Measurements from ENCODE around the gene RPE. TPM values are rescaled to one million over a fixed set of nuclear protein-coding genes. Genes with fewer than 3 reads are reported as not detected.

RPE gene
- polyA plus RNA-seq, 4 donors = 16.2 to 39.3 (median 27.9) TPM

GRCh38 chr2:209970271-209970670, 32.2 kb upstream of the RPE start:
- H3K36me3 ChIP-seq (ENCODE audit: control insufficient read depth in 3 of 3, insufficient read depth in 2 of 3, low read depth in 1 of 3, low read length in 3 of 3) = no peaks in the 10 kb centered on the region
- H3K9me3 ChIP-seq (ENCODE audit: control insufficient read depth in 2 of 2, insufficient read depth in 1 of 2, low read depth in 1 of 2, low read length in 1 of 2) = no peaks in the 10 kb centered on the region
- no peak overlapping the region for H3K27ac ChIP-seq (ENCODE audit: low read depth in 1 of 3, low read length in 2 of 3)
- H3K4me3 ChIP-seq (ENCODE audit: low read depth in 1 of 3, low read length in 3 of 3) = no peak overlapping the region
- FAIRE-seq = no peak
- DNase-seq = no peak
- peaks cover 0 to 6% (median 2%) of the 10 kb centered on the region in 3 donors for H3K27me3 ChIP-seq (ENCODE audit: control insufficient read depth in 3 of 3, insufficient read depth in 3 of 3, low read length in 3 of 3)
- 31 to 51% (median 38%) methylated on average over 2 of the region's 2 CpGs for WGBS, 3 donors
- H3K4me1 ChIP-seq (ENCODE audit: control insufficient read depth in 3 of 3, insufficient read depth in 2 of 3, low read depth in 1 of 3, low read length in 2 of 3) = no peaks in the 10 kb centered on the region

- FAIRE-seq (no peak), DNase-seq (peak in 1 of 2 donors; percentile 4)
- Histone ChIP-seq H3K4me1 (ENCODE audit: control insufficient read depth in 3 of 3, insufficient read depth in 2 of 3, low read depth in 1 of 3, low read length in 2 of 3) (no peaks in the 10 kb centered on the region), H3K36me3 (ENCODE audit: control insufficient read depth in 3 of 3, insufficient read depth in 2 of 3, low read depth in 1 of 3, low read length in 3 of 3) (no peaks in the 10 kb centered on the region), H3K27ac (ENCODE audit: low read depth in 1 of 3, low read length in 2 of 3) (no peak overlapping the region), H3K27me3 (ENCODE audit: control insufficient read depth in 3 of 3, insufficient read depth in 3 of 3, low read length in 3 of 3) (peaks cover 0 to 6% (median 2%) of the 10 kb centered on the region in 3 donors), H3K9me3 (ENCODE audit: control insufficient read depth in 2 of 2, insufficient read depth in 1 of 2, low read depth in 1 of 2, low read length in 1 of 2) (no peaks in the 10 kb centered on the region), H3K4me3 (ENCODE audit: low read depth in 1 of 3, low read length in 3 of 3) (no peak overlapping the region)
- WGBS, 3 donors = 20 to 50% (median 28%) methylated on average over 4 of the region's 4 CpGs
Observed at GRCh38 chr2:209970711-209971110, 31.7 kb upstream of the RPE start.

DNA sequence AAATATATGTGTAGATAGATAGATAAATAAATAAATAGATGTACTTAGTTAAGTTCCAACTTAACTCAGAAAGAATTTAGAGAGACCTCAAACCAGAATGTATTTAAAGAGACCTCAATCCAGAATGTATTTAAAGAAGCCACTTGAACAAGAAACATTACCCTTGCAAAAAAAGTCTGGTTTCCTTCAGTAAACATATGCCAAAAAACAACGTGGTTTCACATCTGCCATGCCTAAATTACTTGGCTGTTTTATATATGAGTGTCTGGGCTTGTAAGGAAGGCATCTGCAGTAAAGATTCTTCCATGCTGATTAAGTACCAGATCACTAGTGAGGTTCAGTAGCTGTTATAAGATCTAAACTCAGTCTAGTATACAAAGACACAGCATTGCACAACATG, 29.1 kb upstream of the RPE start:
- H3K27me3 ChIP-seq (ENCODE audit: control insufficient read depth in 3 of 3, insufficient read depth in 3 of 3, low read length in 3 of 3) = peaks cover 0 to 8% (median 2%) of the 10 kb centered on the region in 3 donors
- WGBS, 3 donors = 13 to 21% (median 13%) methylated on average over 1 of the region's 1 CpG
- FAIRE-seq = no peak
- H3K4me3 ChIP-seq (ENCODE audit: low read depth in 1 of 3, low read length in 3 of 3) = no peak overlapping the region
- no peak overlapping the region for H3K27ac ChIP-seq (ENCODE audit: low read depth in 1 of 3, low read length in 2 of 3)
- H3K4me1 ChIP-seq (ENCODE audit: control insufficient read depth in 3 of 3, insufficient read depth in 2 of 3, low read depth in 1 of 3, low read length in 2 of 3) = no peaks in the 10 kb centered on the region
- no peaks in the 10 kb centered on the region for H3K9me3 ChIP-seq (ENCODE audit: control insufficient read depth in 2 of 2, insufficient read depth in 1 of 2, low read depth in 1 of 2, low read length in 1 of 2)
- H3K36me3 ChIP-seq (ENCODE audit: control insufficient read depth in 3 of 3, insufficient read depth in 2 of 3, low read depth in 1 of 3, low read length in 3 of 3) = no peaks in the 10 kb centered on the region
- no peak for DNase-seq

DNA sequence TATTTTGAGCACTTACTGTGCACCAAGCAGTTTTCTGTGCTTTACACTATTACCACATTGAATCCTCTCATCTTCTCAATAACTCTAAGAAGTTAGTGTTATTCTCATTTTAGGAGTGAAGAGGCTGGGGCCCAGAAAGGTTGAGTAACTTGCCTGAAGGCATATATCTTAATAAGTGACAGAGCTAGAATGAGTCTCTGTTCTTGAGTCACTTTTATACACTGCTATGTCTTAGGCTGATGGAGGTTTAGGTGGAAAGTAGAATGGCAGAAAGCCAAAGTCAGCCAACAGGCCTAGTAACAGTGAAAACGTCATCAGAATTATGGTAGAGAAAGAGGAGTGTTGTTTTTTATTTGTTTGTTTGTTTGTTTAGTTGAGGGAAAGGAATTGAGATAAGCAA, 27.9 kb upstream of the RPE start:
- no peak overlapping the region for H3K4me3 ChIP-seq (ENCODE audit: low read depth in 1 of 3, low read length in 3 of 3)
- H3K4me1 ChIP-seq (ENCODE audit: control insufficient read depth in 3 of 3, insufficient read depth in 2 of 3, low read depth in 1 of 3, low read length in 2 of 3) = no peaks in the 10 kb centered on the region
- no peak for FAIRE-seq
- WGBS, 3 donors = 13 to 55% (median 38%) methylated on average over 1 of the region's 1 CpG
- no peaks in the 10 kb centered on the region for H3K36me3 ChIP-seq (ENCODE audit: control insufficient read depth in 3 of 3, insufficient read depth in 2 of 3, low read depth in 1 of 3, low read length in 3 of 3)
- H3K9me3 ChIP-seq (ENCODE audit: control insufficient read depth in 2 of 2, insufficient read depth in 1 of 2, low read depth in 1 of 2, low read length in 1 of 2) = no peaks in the 10 kb centered on the region
- peaks cover 0 to 8% (median 0%) of the 10 kb centered on the region in 3 donors for H3K27me3 ChIP-seq (ENCODE audit: control insufficient read depth in 3 of 3, insufficient read depth in 3 of 3, low read length in 3 of 3)
- DNase-seq = no peak
- H3K27ac ChIP-seq (ENCODE audit: low read depth in 1 of 3, low read length in 2 of 3) = no peak overlapping the region

GRCh38 chr2:209976698-209977385, 25.6 kb upstream of the RPE start:
- DNase-seq = no peak
- WGBS, 3 donors = 61 to 87% (median 76%) methylated on average over 9 of the region's 9 CpGs
- H3K4me1 ChIP-seq (ENCODE audit: control insufficient read depth in 3 of 3, insufficient read depth in 2 of 3, low read depth in 1 of 3, low read length in 2 of 3) = no peaks in the 10 kb centered on the region
- no peak overlapping the region for H3K27ac ChIP-seq (ENCODE audit: low read depth in 1 of 3, low read length in 2 of 3)
- peaks cover 0 to 2% (median 0%) of the 10 kb centered on the region in 3 donors for H3K27me3 ChIP-seq (ENCODE audit: control insufficient read depth in 3 of 3, insufficient read depth in 3 of 3, low read length in 3 of 3)
- no peak for FAIRE-seq
- no peaks in the 10 kb centered on the region for H3K36me3 ChIP-seq (ENCODE audit: control insufficient read depth in 3 of 3, insufficient read depth in 2 of 3, low read depth in 1 of 3, low read length in 3 of 3)
- no peak overlapping the region for H3K4me3 ChIP-seq (ENCODE audit: low read depth in 1 of 3, low read length in 3 of 3)
- H3K9me3 ChIP-seq (ENCODE audit: control insufficient read depth in 2 of 2, insufficient read depth in 1 of 2, low read depth in 1 of 2, low read length in 1 of 2) = no peaks in the 10 kb centered on the region

GRCh38 chr2:209977386-209978239, 24.8 kb upstream of the RPE start:
- 75 to 91% (median 78%) methylated on average over 2 of the region's 2 CpGs for WGBS, 3 donors
- Histone ChIP-seq H3K27me3 (ENCODE audit: control insufficient read depth in 3 of 3, insufficient read depth in 3 of 3, low read length in 3 of 3) (peaks cover 0 to 7% (median 0%) of the 10 kb centered on the region in 3 donors), H3K4me1 (ENCODE audit: control insufficient read depth in 3 of 3, insufficient read depth in 2 of 3, low read depth in 1 of 3, low read length in 2 of 3) (no peaks in the 10 kb centered on the region), H3K9me3 (ENCODE audit: control insufficient read depth in 2 of 2, insufficient read depth in 1 of 2, low read depth in 1 of 2, low read length in 1 of 2) (no peaks in the 10 kb centered on the region), H3K36me3 (ENCODE audit: control insufficient read depth in 3 of 3, insufficient read depth in 2 of 3, low read depth in 1 of 3, low read length in 3 of 3) (no peaks in the 10 kb centered on the region), H3K4me3 (ENCODE audit: low read depth in 1 of 3, low read length in 3 of 3) (no peak overlapping the region), H3K27ac (ENCODE audit: low read depth in 1 of 3, low read length in 2 of 3) (no peak overlapping the region)
- peak; percentile 49 to 50 for DNase-seq
- peak; percentile 76 for FAIRE-seq

DNA sequence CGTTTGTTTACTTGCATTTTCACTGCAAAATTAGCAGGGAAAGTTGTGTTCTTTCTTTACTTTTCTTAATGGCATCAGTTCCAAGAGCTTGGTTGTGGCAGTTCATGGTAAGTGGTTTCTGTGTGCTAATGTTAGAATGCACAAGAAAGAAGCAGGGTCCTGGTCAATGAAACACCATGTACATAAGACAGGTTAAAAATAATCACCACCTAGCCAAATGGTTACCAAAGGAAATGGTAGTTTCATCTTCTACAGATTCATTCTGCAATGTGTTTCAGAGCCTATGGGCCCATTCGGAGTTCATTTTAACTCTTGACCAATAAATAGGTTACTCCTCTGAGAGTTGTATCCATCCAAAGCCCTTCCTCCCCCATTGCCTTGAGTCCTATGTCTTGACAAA, 18.1 kb upstream of the RPE start:
- no peak overlapping the region for H3K4me3 ChIP-seq (ENCODE audit: low read depth in 1 of 3, low read length in 3 of 3)
- peaks cover 0 to 4% (median 3%) of the 10 kb centered on the region in 3 donors for H3K27me3 ChIP-seq (ENCODE audit: control insufficient read depth in 3 of 3, insufficient read depth in 3 of 3, low read length in 3 of 3)
- no peaks in the 10 kb centered on the region for H3K36me3 ChIP-seq (ENCODE audit: control insufficient read depth in 3 of 3, insufficient read depth in 2 of 3, low read depth in 1 of 3, low read length in 3 of 3)
- FAIRE-seq (no peak), DNase-seq (no peak)
- no peaks in the 10 kb centered on the region for H3K4me1 ChIP-seq (ENCODE audit: control insufficient read depth in 3 of 3, insufficient read depth in 2 of 3, low read depth in 1 of 3, low read length in 2 of 3)
- H3K9me3 ChIP-seq (ENCODE audit: control insufficient read depth in 2 of 2, insufficient read depth in 1 of 2, low read depth in 1 of 2, low read length in 1 of 2) = no peaks in the 10 kb centered on the region
- no peak overlapping the region for H3K27ac ChIP-seq (ENCODE audit: low read depth in 1 of 3, low read length in 2 of 3)
- 85 to 94% (median 94%) methylated on average over 2 of the region's 2 CpGs for WGBS, 3 donors

DNA sequence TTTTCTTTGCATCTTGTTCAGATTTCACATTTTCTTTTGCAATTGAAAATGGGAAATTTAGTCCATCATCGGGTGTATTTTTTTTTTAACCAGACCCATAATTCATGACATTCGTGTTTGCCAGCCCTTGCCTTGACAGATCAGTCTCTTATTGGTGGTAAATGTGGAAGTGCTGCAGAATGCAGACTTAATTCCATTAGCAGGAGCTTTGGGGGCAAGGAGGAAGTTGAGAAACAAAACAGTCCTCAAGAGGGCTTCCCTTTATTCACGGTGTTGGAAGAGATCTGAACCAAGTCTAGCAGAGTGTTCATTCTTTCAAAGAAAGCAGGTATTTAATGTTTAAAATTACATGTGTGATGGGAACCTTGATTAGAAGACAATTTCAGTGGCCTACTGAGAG, 16.6 kb upstream of the RPE start:
- FAIRE-seq = no peak
- H3K4me3 ChIP-seq (ENCODE audit: low read depth in 1 of 3, low read length in 3 of 3) = no peak overlapping the region
- H3K27ac ChIP-seq (ENCODE audit: low read depth in 1 of 3, low read length in 2 of 3) = no peak overlapping the region
- WGBS, 3 donors = 52 to 69% (median 60%) methylated on average over 3 of the region's 3 CpGs
- DNase-seq = no peak
- no peaks in the 10 kb centered on the region for H3K36me3 ChIP-seq (ENCODE audit: control insufficient read depth in 3 of 3, insufficient read depth in 2 of 3, low read depth in 1 of 3, low read length in 3 of 3)
- H3K9me3 ChIP-seq (ENCODE audit: control insufficient read depth in 2 of 2, insufficient read depth in 1 of 2, low read depth in 1 of 2, low read length in 1 of 2) = no peaks in the 10 kb centered on the region
- H3K4me1 ChIP-seq (ENCODE audit: control insufficient read depth in 3 of 3, insufficient read depth in 2 of 3, low read depth in 1 of 3, low read length in 2 of 3) = no peaks in the 10 kb centered on the region
- peaks cover 0 to 4% (median 3%) of the 10 kb centered on the region in 3 donors for H3K27me3 ChIP-seq (ENCODE audit: control insufficient read depth in 3 of 3, insufficient read depth in 3 of 3, low read length in 3 of 3)
